Stimulated activated CD4-positive, alpha-beta T cell treated with anti-CD3 and anti-CD28 coated beads, Interleukin-1b, Interleukin-23, amount 100 ng/mL, for 4 hours (primary cell): ENCODE data around the gene ATP5IF1.

Source experiments
- DNase-seq, 2 donors: peaks; one replicate each; pipeline ENCODE4 v3.0.0-alpha.2; 2020; ENCODE audit warnings: low read depth in 2 of 2

The ATP5IF1 gene

GRCh38 chr1:28235755-28236655 lies at the start of gene ATP5IF1:
Gene ATP5IF1, plus strand, starts transcription at chr1:28236124. Its CDS starts 60 bp downstream, at chr1:28236184.
- peak; percentile 84 to 87 for DNase-seq

- no peak for DNase-seq
These were observed 45.5 kb upstream of the ATP5IF1 start for GRCh38 chr1:28190337-28190979.

- DNase-seq, result no peak
These were observed 44.8 kb upstream of the ATP5IF1 start for GRCh38 chr1:28190996-28191645.

GRCh38 chr1:28193701-28194161 lies 42.2 kb upstream of the ATP5IF1 start:
- no peak for DNase-seq

- DNase-seq, result no peak
These were observed 41.4 kb upstream of the ATP5IF1 start for GRCh38 chr1:28194326-28195035.

- no peak for DNase-seq
These were observed 40.1 kb upstream of the ATP5IF1 start for GRCh38 chr1:28195780-28196179.

GRCh38 chr1:28196330-28196729 lies 39.6 kb upstream of the ATP5IF1 start:
- DNase-seq, result no peak

- no peak for DNase-seq
These were observed 38.1 kb upstream of the ATP5IF1 start for GRCh38 chr1:28197682-28198415.

GRCh38 chr1:28199328-28200233 lies 36.3 kb upstream of the ATP5IF1 start:
- DNase-seq, result peak in 1 of 2 donors; percentile 9

GRCh38 chr1:28200234-28200873 lies 35.6 kb upstream of the ATP5IF1 start:
- DNase-seq, result no peak

GRCh38 chr1:28205243-28205642 lies 30.7 kb upstream of the ATP5IF1 start:
- no peak for DNase-seq

GRCh38 chr1:28208818-28209441 lies 27.0 kb upstream of the ATP5IF1 start:
- peak in 1 of 2 donors; percentile 32 for DNase-seq

- DNase-seq, result no peak
These were observed 26.2 kb upstream of the ATP5IF1 start for GRCh38 chr1:28209700-28210099.

- DNase-seq, result no peak
These were observed 22.6 kb upstream of the ATP5IF1 start for GRCh38 chr1:28213315-28213714.

- no peak for DNase-seq
These were observed 6.8 kb upstream of the ATP5IF1 start for GRCh38 chr1:28229089-28229488.

GRCh38 chr1:28229996-28230395 lies 5.9 kb upstream of the ATP5IF1 start:
- no peak for DNase-seq

- peak; percentile 92 to 93 for DNase-seq
These were observed 3.2 kb upstream of the ATP5IF1 start, which contains the start of gene DNAJC8 for GRCh38 chr1:28232558-28233263. Gene DNAJC8, minus strand, starts transcription at chr1:28233029. Its CDS starts 31 bp downstream, at chr1:28232998.

GRCh38 chr1:28233264-28233606 lies 2.7 kb upstream of the ATP5IF1 start:
- DNase-seq, result no peak
